ENCODE results near the gene TSPY1. TPM values are rescaled to one million over a fixed set of nuclear protein-coding genes. Genes with fewer than 3 reads are reported as not detected.
"Not testable (repeated sequence)": the region's sequence is repeated elsewhere in the genome, so short reads cannot be mapped to it uniquely, and the experiment has no call there.

Gene TSPY1
- polyA plus RNA-seq (2013, experiment 1 of 2; ENCODE audit: insufficient read length) = not detected
- polyA plus RNA-seq (2013, experiment 2 of 2; ENCODE audit: insufficient read length) = not detected

DNA sequence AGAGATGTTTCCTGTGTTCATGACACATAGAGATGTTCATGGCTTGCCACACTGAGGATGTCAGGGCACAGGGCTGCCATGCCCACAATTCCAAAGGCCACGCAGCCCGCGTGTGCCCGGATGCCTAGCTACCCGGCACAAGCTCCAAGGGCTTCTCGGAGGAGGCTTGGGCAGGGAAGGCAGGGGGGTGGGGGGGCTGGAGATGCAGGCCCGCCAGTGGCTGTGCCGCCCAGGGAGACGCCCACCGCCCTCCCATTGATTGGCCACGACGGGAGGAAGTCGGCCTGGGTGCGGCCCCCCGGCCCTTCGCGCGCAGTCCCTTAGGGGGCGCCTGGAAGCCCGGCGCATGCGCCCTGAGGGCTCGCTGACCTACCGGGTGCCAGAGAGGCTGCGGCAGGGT is at the start of gene TSPY1:
Gene TSPY1, plus strand, starts transcription at position 301 of the 400 bp plus-strand sequence. Its CDS starts 46 bp downstream, at position 347.
- not testable (repeated sequence) for DNase-seq

GRCh38 chrY:9486967-9487366 is 20.2 kb downstream of the TSPY1 start, which contains the start of gene TSPY9:
Gene TSPY9, plus strand, starts transcription at chrY:9487267. Its CDS starts 46 bp downstream, at chrY:9487313.
- not testable (repeated sequence) for DNase-seq

GRCh38 chrY:9504396-9504795 is 37.6 kb downstream of the TSPY1 start:
- not testable (repeated sequence) for DNase-seq

DNA sequence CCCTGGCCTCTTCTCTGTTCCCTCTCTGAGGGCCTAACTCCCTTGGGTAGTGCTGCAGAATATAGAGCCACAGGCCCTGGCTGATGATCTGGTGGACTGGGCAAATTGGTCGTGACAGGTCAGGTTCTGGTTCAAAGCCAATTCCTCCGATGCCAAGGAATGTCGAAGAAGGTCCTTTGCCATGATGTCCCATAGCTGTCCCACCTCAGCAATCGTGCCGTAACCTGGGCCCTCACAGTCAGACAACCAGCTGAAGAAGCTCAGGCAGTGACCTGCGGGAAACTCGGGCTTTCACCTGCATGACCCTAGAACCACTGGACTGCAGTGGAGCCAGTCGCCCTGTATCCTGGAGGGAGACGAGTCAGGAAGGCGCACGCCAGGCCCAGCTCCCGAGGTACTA is 49.5 kb downstream of the TSPY1 start:
- not testable (repeated sequence) for DNase-seq
